Tibial nerve (tissue), 4 donors: ENCODE data around the gene CCDC3.

Experiments
- CTCF ChIP-seq, 5 experiments: fragments of 200-600 bp in 3 of 5; fragments of 450-650 bp in 2 of 5; sonication (generic) in 3 of 5; IDR thresholded peaks; one replicate each; pipeline ENCODE4 v1.5.1; 2016 to 2019; ENCODE audit warnings: antibody characterized with exemption in 5 of 5, mild to moderate bottlenecking in 3 of 5, moderate library complexity in 2 of 5
- EP300 ChIP-seq, 2 donors: sonication (generic); formaldehyde crosslinking; IDR thresholded peaks; one replicate each; pipeline ENCODE4 v1.6.1; 2017; ENCODE audit warnings: antibody characterized with exemption in 2 of 2, mild to moderate bottlenecking in 1 of 2
- POLR2A ChIP-seq, 2 donors: fragments of 450-650 bp; IDR thresholded peaks; one replicate each; pipeline ENCODE4 v1.6.1; 2017; ENCODE audit warnings: antibody characterized with exemption in 2 of 2, mild to moderate bottlenecking in 2 of 2, moderate library complexity in 2 of 2

GRCh38 chr10:12854988-12855387 lies 146.5 kb downstream of the CCDC3 start:
- TF ChIP-seq CTCF (IDR thresholded peaks at IDR 0.05) (no peak), EP300 (IDR thresholded peaks at IDR 0.05) (no peak), POLR2A (IDR thresholded peaks at IDR 0.05) (no peak)
